Adrenal gland (tissue), 12 donors: ENCODE results near the gene MDH1. TPM values are rescaled to one million over a fixed set of nuclear protein-coding genes. Genes with fewer than 3 reads are reported as not detected.
A peak's percentile ranks its signal among the peaks of the same experiment; 100 is the strongest.

Experiments
- DNase-seq, 7 donors: peaks; one replicate each; pipeline ENCODE4 v3.0.0-alpha.2; 2019 to 2020
- H3K27ac ChIP-seq, 5 donors: fragments of 200-600 bp; sonication (generic) in 4 of 5; 1 replicate in 3 of 5; 2 replicates in 2 of 5; pipeline versions ENCODE4 v1.5.1 to v1.8.0; 2016 to 2020; ENCODE audit warnings: mild to moderate bottlenecking in 1 of 5
- H3K27me3 ChIP-seq: fragments of 200-600 bp; 2 replicates; pipeline ENCODE4 v1.8.0; 2021
- H3K36me3 ChIP-seq, 2 donors: fragments of 200-600 bp; replicated peaks in 1 of 2; 1 replicate in 1 of 2; 2 replicates in 1 of 2; pipeline versions ENCODE4 v1.5.1 to v1.8.0; 2018 to 2022
- H3K4me1 ChIP-seq, 2 donors: fragments of 200-600 bp; replicated peaks in 1 of 2; 1 replicate in 1 of 2; 2 replicates in 1 of 2; pipeline versions ENCODE4 v1.5.1 to v1.8.0; 2018 to 2021
- H3K4me3 ChIP-seq, 4 donors: fragments of 200-600 bp; sonication (generic) in 3 of 4; one replicate each; pipeline ENCODE4 v1.5.1; 2016 to 2018
- H3K9me3 ChIP-seq, 3 donors: fragments of 200-600 bp; sonication (generic) in 1 of 3; replicated peaks in 1 of 3; 1 replicate in 2 of 3; 2 replicates in 1 of 3; pipeline versions ENCODE4 v1.5.1 to v1.8.0; 2016 to 2021
- CTCF ChIP-seq, 6 experiments: fragments of 450-650 bp in 4 of 6; fragments of 200-600 bp in 2 of 6; sonication (generic) in 1 of 6; IDR thresholded peaks; 1 replicate in 5 of 6; 2 replicates in 1 of 6; pipeline versions ENCODE4 v1.5.1 to v1.8.0; 2016 to 2021; ENCODE audit warnings: antibody characterized with exemption in 6 of 6, mild to moderate bottlenecking in 2 of 6, moderate library complexity in 1 of 6
- POLR2A ChIP-seq, 2 donors: fragments of 450-650 bp; IDR thresholded peaks; one replicate each; pipeline ENCODE4 v1.6.1; 2017; ENCODE audit warnings: antibody characterized with exemption in 2 of 2, mild to moderate bottlenecking in 2 of 2, moderate library complexity in 1 of 2
- WGBS, 4 donors: extraction: QIAGEN DNeasy Blood & Tissue Kit in 2 of 4; methylation state at CpG; one replicate each; pipeline versions ENCODE4 v1.1.5 to v1.1.7; 2013 to 2017; 5-methylcytosine and 5-hydroxymethylcytosine counted together
- intact Hi-C, 2 donors: fragments of 100-400 bp; cut with DNase I; formaldehyde crosslinking; loops; one replicate each; pipeline versions ENCODE4 v1.14.1 to v1.15.0; 2022 to 2023
- polyA plus RNA-seq, 3 donors: library from polyadenylated mRNA; stranded (reverse); fragments of 200-250 nt in 2 of 3; fragments of 350-450 nt in 1 of 3; fragmentation: Illumina TruSeq in 1 of 3; extraction: RNeasy Lipid Tissue Mini Kit (QIAGEN cat#74804) in 1 of 3; gene quantifications; one replicate each; pipeline ENCODE4 v1.2.3, GENCODE V29; 2013 to 2014
- total RNA-seq, 9 donors: library from RNA; depleted of rRNA in 4 of 9; stranded (reverse); fragments of >200 nt in 4 of 9; fragments of 120-200 nt in 1 of 9; fragmentation: NEBNext Ultra II Directional in 1 of 9; extraction: Animal tissue kit (Norgen Biotek cat#: 25700) in 1 of 9; gene quantifications; one replicate each; pipeline versions ENCODE4 v1.1.0 to v1.2.4, GENCODE V29; 2013 to 2023
- donor health status: healthy with polysubstance abuse.
- donor health status: Bipolar disorder and iron deficiency.
- donor health status: DM: yes; HTN: yes; CAD: no.
- donor health status: DM: no; HTN: no; CAD: no.
- donor health status: DM: no; HTN: no; CAD: no.
- donor health status: DM: yes; HTN: yes; CAD: no.

The MDH1 gene
- total and polyA plus RNA-seq, 12 donors, result 184 to 477 (median 287) TPM

GRCh38 chr2:63580651-63581297 lies 8.0 kb upstream of the MDH1 start:
- no peak for DNase-seq
- Histone ChIP-seq H3K27ac (peak overlapping the region in 4 of 5 donors; percentile 21 to 82 (median 34)), H3K4me1 (peaks cover 0 to 6% of the 10 kb centered on the region in 2 donors), H3K9me3 (no peaks in the 10 kb centered on the region), H3K4me3 (no peak overlapping the region), H3K36me3 (no peaks in the 10 kb centered on the region), H3K27me3 (no peaks in the 10 kb centered on the region)
- intact Hi-C loops, result no loop called here
- TF ChIP-seq POLR2A (IDR thresholded peaks at IDR 0.05) (no peak), CTCF (IDR thresholded peaks at IDR 0.05) (no peak)
- 83 to 89% (median 84%) methylated on average over 4 of the region's 4 CpGs for WGBS, 4 donors

GRCh38 chr2:63581298-63581961 lies 7.3 kb upstream of the MDH1 start:
- Histone ChIP-seq H3K27me3 (no peaks in the 10 kb centered on the region), H3K36me3 (no peaks in the 10 kb centered on the region), H3K9me3 (no peaks in the 10 kb centered on the region), H3K27ac (peak overlapping the region in 4 of 5 donors; percentile 21 to 82 (median 48)), H3K4me3 (no peak overlapping the region), H3K4me1 (peaks cover 0 to 6% of the 10 kb centered on the region in 2 donors)
- DNase-seq, result peak; percentile 50 to 82 (median 76)
- intact Hi-C loops, result no loop called here
- 64 to 74% (median 70%) methylated on average over 5 of the region's 5 CpGs for WGBS, 4 donors
- TF ChIP-seq POLR2A (IDR thresholded peaks at IDR 0.05), result peak in 1 of 2 donors; percentile 23
- no peak for TF ChIP-seq CTCF (IDR thresholded peaks at IDR 0.05)

- H3K27me3 ChIP-seq, result no peaks in the 10 kb centered on the region
- intact Hi-C loops, result no loop called here
- H3K36me3 ChIP-seq, result no peaks in the 10 kb centered on the region
- no peaks in the 10 kb centered on the region for H3K9me3 ChIP-seq
- no peak overlapping the region for H3K4me3 ChIP-seq
- 86 to 93% (median 90%) methylated on average over 1 of the region's 1 CpG for WGBS, 4 donors
- peaks cover 0 to 14% of the 10 kb centered on the region in 2 donors for H3K4me1 ChIP-seq
- no peak overlapping the region for H3K27ac ChIP-seq
- DNase-seq, result no peak
- TF ChIP-seq CTCF (IDR thresholded peaks at IDR 0.05) (no peak), POLR2A (IDR thresholded peaks at IDR 0.05) (no peak)
These were observed 5.9 kb upstream of the MDH1 start for GRCh38 chr2:63582873-63583272.

GRCh38 chr2:63587814-63588384 lies 864 bp upstream of the MDH1 start:
- 0 to 1% (median 1%) methylated on average over 14 to 33 of the region's 33 CpGs for WGBS, 4 donors
- H3K27ac ChIP-seq, result peak overlapping the region; percentile 29 to 88 (median 86)

More at GRCh38 chr2:63587814-63588384, 864 bp upstream of the MDH1 start:
- Histone ChIP-seq H3K27me3 (no peaks in the 10 kb centered on the region), H3K4me3 (peak overlapping the region; percentile 35 to 98 (median 72)), H3K9me3 (no peaks in the 10 kb centered on the region), H3K4me1 (peaks cover 21 to 36% of the 10 kb centered on the region in 2 donors), H3K36me3 (no peaks in the 10 kb centered on the region)
- TF ChIP-seq POLR2A (IDR thresholded peaks at IDR 0.05) (no peak), CTCF (IDR thresholded peaks at IDR 0.05) (no peak)
- intact Hi-C loops, result no loop called here
- DNase-seq, result no peak
